Karpas-422 (cell line): ENCODE measurements around the gene TTC3. TPM values are rescaled to one million over a fixed set of nuclear protein-coding genes. Genes with fewer than 3 reads are reported as not detected.

ENCODE experiments used
- DNase-seq: peaks from one replicate; pipeline ENCODE4 v3.0.0-alpha.2; 2015
- H2AFZ ChIP-seq: fragments of 200-600 bp; sonication (generic); 2 replicates; pipeline ENCODE4 v1.6.1; 2014; ENCODE audit warnings: antibody characterized with exemption, low read length, mixed read lengths
- H3K27ac ChIP-seq: fragments of 200-600 bp; sonication (generic); 2 replicates; pipeline ENCODE4 v1.5.1; 2014; ENCODE audit warnings: mild to moderate bottlenecking, low read length, moderate library complexity
- H3K27me3 ChIP-seq: fragments of 200-600 bp; sonication (generic); 2 replicates; pipeline ENCODE4 v1.6.1; 2014; ENCODE audit warnings: low read length, mixed read lengths
- H3K36me3 ChIP-seq: fragments of 200-600 bp; sonication (generic); 2 replicates; pipeline ENCODE4 v1.6.1; 2014; ENCODE audit warnings: low read length, mixed read lengths; ENCODE audit not compliant: insufficient read depth
- H3K4me1 ChIP-seq: fragments of 200-600 bp; sonication (generic); 2 replicates; pipeline ENCODE4 v1.6.1; 2014; ENCODE audit warnings: mild to moderate bottlenecking, low read length, mixed read lengths
- H3K4me2 ChIP-seq: fragments of 200-600 bp; sonication (generic); 2 replicates; pipeline ENCODE4 v1.6.1; 2014; ENCODE audit warnings: low read length, low read depth, mild to moderate bottlenecking; ENCODE audit not compliant: poor library complexity, severe bottlenecking
- H3K4me3 ChIP-seq: fragments of 200-600 bp; sonication (generic); 2 replicates; pipeline ENCODE4 v1.5.1; 2014; ENCODE audit warnings: mild to moderate bottlenecking, antibody characterized with exemption, low read length, mixed read lengths
- H3K79me2 ChIP-seq: fragments of 200-600 bp; sonication (generic); 2 replicates; pipeline ENCODE4 v1.6.1; 2014; ENCODE audit warnings: mild to moderate bottlenecking, low read length, mixed read lengths
- H3K9ac ChIP-seq: fragments of 200-600 bp; sonication (generic); 2 replicates; pipeline ENCODE4 v1.6.0; 2014; ENCODE audit warnings: low read length
- H3K9me2 ChIP-seq: fragments of 200-600 bp; sonication (generic), shearing (Covaris generic); replicated peaks from 2 replicates; pipeline ENCODE4 v1.6.0; 2014; ENCODE audit warnings: mild to moderate bottlenecking, low read length, moderate library complexity; ENCODE audit not compliant: insufficient read depth
- H3K9me3 ChIP-seq: fragments of 300-700, 200-600 bp; sonication (generic); 2 replicates; pipeline ENCODE4 v1.6.1; 2014; ENCODE audit warnings: low read length, mixed read lengths
- H4K20me1 ChIP-seq: fragments of 200-600 bp; sonication (generic); 2 replicates; pipeline ENCODE4 v1.6.1; 2014; ENCODE audit warnings: mild to moderate bottlenecking, antibody characterized with exemption, low read length, low read depth; ENCODE audit not compliant: insufficient read depth
- total RNA-seq: library from RNA; depleted of rRNA; stranded (reverse); fragments of >200 nt; shearing (Covaris generic); gene quantifications from 2 replicates; pipeline ENCODE4 v1.2.3, GENCODE V29; 2014; ENCODE audit warnings: low replicate concordance

The TTC3 gene
- total RNA-seq, 1 experiment from 2014 or later, result 204 TPM

DNA sequence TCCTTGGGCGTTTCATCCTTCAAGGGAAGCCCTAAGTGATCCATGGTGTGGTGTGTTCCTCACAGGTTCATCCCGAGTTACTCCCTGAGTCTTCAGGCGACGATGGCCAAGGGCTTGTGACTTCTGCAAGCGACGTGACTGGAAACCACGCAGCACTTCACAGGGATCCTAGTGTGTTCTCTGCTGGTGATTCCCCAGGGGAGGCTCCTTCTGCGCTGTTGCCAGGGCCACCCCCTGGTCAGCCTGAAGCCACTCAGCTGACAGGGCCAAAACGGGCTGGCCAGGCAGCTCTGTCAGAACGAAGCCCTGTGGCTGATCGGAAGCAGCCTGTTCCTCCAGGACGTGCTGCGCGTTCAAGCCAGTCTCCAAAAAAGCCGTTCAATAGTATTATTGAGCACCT, 122.6 kb downstream of the TTC3 start:
- Histone ChIP-seq H3K9ac (no peak overlapping the region), H3K9me3 (no peaks in the 10 kb centered on the region), H3K36me3 (peaks cover 23% of the 10 kb centered on the region; the same call in 1 of the 2 replicates), H3K79me2 (no peaks in the 10 kb centered on the region), H2AFZ (no peak overlapping the region), H3K4me1 (no peaks in the 10 kb centered on the region), H3K27ac (no peak overlapping the region), H3K4me3 (no peak overlapping the region), H3K27me3 (no peaks in the 10 kb centered on the region), H3K9me2 (no peaks in the 10 kb centered on the region), H3K4me2 (no peak overlapping the region), H4K20me1 (no peaks in the 10 kb centered on the region)
- DNase-seq, result no peak

DNA sequence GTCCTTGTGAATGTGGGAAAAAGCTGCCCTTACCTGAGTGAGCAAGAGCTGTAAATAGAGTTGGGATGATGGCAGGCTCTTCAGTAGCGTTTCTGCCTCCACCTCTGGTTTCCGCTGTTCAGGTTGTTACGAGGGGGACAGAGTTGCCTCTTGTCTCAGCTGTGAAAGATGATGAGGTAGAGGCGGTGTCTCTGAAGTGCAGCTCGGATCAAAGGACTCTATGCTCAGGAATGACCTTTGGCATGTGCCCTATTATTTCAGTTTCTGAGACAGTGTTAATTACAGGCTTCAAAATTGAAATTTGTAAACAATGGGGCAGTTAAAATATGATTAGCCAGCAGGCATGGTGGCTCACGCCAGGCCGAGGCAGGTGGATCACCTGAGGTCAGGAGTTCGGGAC, 123.8 kb downstream of the TTC3 start:
- Histone ChIP-seq H3K9me2 (no peaks in the 10 kb centered on the region), H2AFZ (no peak overlapping the region), H3K4me1 (no peaks in the 10 kb centered on the region), H3K4me2 (no peak overlapping the region), H3K36me3 (peaks cover 32% of the 10 kb centered on the region; the same call in 1 of the 2 replicates), H3K79me2 (no peaks in the 10 kb centered on the region), H4K20me1 (no peaks in the 10 kb centered on the region), H3K27me3 (no peaks in the 10 kb centered on the region), H3K4me3 (no peak overlapping the region), H3K9ac (no peak overlapping the region), H3K9me3 (no peaks in the 10 kb centered on the region), H3K27ac (no peak overlapping the region)
- DNase-seq, result no peak

DNA sequence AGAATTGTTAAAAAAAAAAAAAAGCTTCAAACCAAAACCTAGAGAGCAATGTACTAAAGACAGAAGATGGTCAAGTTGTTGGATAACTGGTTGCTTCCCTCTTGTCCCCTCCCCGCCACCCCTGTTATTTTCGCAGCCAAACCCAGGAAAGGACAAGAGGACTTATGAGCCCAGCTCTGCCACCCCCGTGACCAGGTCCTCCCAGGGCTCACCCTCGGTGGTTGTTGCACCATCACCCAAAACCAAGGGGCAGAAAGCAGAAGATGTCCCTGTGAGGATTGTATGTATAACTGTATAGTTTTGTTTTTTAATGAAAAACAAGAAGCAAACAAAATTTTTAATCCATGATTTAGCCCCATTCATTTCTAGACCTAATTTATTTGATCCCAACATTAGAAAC, 124.7 kb downstream of the TTC3 start:
- no peaks in the 10 kb centered on the region for H3K79me2 ChIP-seq
- no peak overlapping the region for H3K27ac ChIP-seq
- H3K9me3 ChIP-seq, result no peaks in the 10 kb centered on the region
- DNase-seq, result no peak
- H3K9ac ChIP-seq, result no peak overlapping the region
- H3K4me2 ChIP-seq, result no peak overlapping the region
- no peaks in the 10 kb centered on the region for H4K20me1 ChIP-seq
- H3K4me3 ChIP-seq, result no peak overlapping the region
- H3K27me3 ChIP-seq, result no peaks in the 10 kb centered on the region
- no peak overlapping the region for H2AFZ ChIP-seq
- no peaks in the 10 kb centered on the region for H3K9me2 ChIP-seq
- no peaks in the 10 kb centered on the region for H3K4me1 ChIP-seq
- H3K36me3 ChIP-seq, result peaks cover 32% of the 10 kb centered on the region; the same call in 1 of the 2 replicates

DNA sequence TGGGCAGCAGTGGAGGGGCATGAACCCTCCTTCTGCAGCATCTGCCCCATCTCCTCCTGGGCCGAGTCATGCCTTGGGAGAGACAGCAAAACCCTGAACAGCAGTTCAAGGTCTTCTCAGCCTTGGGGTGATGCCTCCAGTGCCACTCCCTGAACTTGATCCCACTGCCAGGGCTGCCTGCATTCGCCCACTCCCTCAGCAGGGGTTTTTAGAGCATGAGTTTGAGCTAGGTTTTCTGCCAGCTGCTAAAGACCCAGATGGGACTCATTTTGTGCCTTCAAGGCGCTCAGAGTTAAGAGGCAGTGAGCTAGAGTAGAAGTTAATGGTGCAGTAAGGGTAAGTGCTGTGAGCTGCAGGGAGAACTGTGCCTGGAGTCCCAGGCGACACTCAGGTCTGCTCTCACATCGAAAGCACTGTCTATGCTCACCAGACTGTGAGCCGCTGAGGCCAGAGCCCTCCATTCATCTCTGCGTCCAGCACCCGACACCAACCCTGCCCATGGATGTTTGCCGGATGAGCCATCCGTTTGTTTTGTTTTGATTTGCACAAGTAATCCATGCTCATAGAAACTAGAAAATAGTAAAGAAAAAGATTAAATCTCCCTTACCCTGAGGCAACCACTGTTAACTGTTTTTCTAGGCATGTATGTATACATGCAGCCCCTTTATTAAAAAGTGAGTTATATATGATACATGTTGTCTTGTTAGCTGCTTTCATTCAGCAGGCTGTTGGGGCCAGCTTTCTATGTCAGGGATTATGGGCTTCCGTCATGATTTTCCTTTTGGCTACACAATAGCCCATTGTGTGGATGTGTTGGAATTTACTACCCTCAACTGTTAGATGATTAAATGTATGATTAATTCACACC, 126.2 kb downstream of the TTC3 start:
- no peak for DNase-seq
- Histone ChIP-seq H3K27me3 (no peaks in the 10 kb centered on the region), H3K4me1 (no peaks in the 10 kb centered on the region), H3K4me2 (no peak overlapping the region), H3K36me3 (peaks cover 24% of the 10 kb centered on the region; the same call in 1 of the 2 replicates), H2AFZ (no peak overlapping the region), H4K20me1 (no peaks in the 10 kb centered on the region), H3K79me2 (no peaks in the 10 kb centered on the region), H3K9me3 (no peaks in the 10 kb centered on the region), H3K9me2 (no peaks in the 10 kb centered on the region), H3K4me3 (no peak overlapping the region), H3K27ac (no peak overlapping the region), H3K9ac (no peak overlapping the region)

DNA sequence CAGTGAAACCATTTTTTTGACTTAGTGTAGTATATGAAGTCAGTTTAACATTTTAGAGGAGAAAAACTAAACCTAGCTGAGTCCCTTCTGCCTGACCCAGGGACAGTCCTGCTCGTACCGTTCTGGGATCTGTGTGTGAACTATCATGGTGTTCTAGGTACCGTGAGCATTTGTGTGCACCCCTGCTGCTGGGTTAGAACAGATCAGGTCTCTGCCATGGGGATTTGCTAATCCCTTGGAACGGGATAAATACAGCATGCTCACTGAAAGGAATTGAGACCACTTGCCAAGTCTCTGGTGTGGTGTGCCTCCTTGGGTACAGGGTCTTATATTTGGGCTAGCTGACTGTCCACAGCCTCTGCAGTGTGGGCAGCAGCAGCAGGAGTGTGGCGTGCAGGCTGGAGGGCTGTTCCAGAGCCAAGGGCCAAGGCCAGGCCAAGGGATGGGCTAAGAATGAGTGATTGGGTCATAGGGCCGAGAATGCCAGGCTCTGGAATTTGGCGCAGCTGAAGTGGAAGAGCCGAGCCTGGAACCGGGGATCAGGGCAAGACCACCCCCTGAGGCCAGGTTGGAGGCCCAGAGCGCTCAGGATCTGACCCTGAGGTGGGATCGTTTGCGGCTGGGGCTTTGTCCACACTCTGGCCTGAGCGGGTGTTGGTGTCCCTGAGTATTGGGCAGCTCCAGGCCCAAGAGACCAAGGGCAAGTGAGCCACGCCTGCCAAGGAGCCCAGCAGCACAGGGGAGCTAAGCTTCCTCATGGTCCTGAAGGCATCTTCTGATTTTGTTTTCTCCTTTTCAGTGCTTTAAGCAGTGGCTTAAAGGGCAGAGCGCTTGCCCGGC, 127.8 kb downstream of the TTC3 start:
- H3K27me3 ChIP-seq, result no peaks in the 10 kb centered on the region
- H3K36me3 ChIP-seq, result peaks cover 21% of the 10 kb centered on the region; the same call in 1 of the 2 replicates
- DNase-seq, result no peak
- no peaks in the 10 kb centered on the region for H3K9me3 ChIP-seq
- no peak overlapping the region for H3K4me3 ChIP-seq
- no peak overlapping the region for H3K4me2 ChIP-seq
- H4K20me1 ChIP-seq, result no peaks in the 10 kb centered on the region
- H2AFZ ChIP-seq, result no peak overlapping the region
- no peak overlapping the region for H3K9ac ChIP-seq
- H3K27ac ChIP-seq, result no peak overlapping the region
- no peaks in the 10 kb centered on the region for H3K79me2 ChIP-seq
- peaks cover 1% of the 10 kb centered on the region for H3K4me1 ChIP-seq
- no peaks in the 10 kb centered on the region for H3K9me2 ChIP-seq

DNA sequence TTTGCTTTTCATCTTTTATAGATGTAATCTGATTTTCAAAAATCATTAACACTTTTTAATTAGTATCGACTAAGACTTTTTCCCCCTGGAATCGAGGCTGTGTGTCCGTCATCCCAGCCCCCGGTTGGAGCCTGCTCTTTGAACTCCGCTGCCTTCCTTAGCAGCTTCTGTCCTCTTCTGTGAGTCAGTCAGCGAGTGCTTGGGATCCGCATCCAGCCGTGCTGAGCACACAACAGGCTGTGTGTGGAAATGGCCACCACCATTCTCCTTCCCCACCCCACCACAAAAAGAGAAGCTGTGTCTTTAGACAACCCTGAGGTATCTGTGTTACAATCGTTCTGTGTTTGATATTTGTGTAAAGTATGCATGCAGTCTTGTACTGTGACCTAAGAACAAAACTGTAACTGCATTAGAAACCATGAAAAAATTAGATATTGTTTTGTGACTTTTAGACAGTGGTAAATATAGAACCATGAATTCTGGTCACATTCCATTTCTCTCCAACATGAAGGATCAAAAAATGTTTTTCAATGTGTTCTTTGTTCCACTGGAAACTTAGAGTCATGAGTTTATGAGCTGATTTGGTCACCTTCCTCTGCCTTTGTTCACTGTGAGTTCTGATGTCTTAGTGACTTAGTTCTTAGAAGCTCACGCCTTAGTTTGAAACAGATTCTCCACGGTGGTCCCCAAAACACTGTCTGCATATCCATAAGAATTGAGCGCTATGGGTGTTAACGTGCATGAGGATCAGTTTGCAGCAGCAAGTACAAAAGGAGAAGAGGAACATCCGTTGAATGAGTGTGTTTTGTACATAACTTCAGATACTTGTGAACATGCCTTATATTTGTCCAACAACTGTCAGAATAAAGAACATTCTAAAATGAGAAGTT, 129.4 kb downstream of the TTC3 start:
- H3K9me2 ChIP-seq, result no peaks in the 10 kb centered on the region
- no peaks in the 10 kb centered on the region for H3K9me3 ChIP-seq
- H2AFZ ChIP-seq, result no peak overlapping the region
- no peaks in the 10 kb centered on the region for H3K27me3 ChIP-seq
- H3K27ac ChIP-seq, result no peak overlapping the region
- H4K20me1 ChIP-seq, result no peaks in the 10 kb centered on the region
- H3K36me3 ChIP-seq, result peaks cover 21% of the 10 kb centered on the region; the same call in 1 of the 2 replicates
- peaks cover 17% of the 10 kb centered on the region for H3K4me1 ChIP-seq
- no peak overlapping the region for H3K4me2 ChIP-seq
- H3K79me2 ChIP-seq, result no peaks in the 10 kb centered on the region
- no peak overlapping the region for H3K4me3 ChIP-seq
- no peak overlapping the region for H3K9ac ChIP-seq
- no peak for DNase-seq

DNA sequence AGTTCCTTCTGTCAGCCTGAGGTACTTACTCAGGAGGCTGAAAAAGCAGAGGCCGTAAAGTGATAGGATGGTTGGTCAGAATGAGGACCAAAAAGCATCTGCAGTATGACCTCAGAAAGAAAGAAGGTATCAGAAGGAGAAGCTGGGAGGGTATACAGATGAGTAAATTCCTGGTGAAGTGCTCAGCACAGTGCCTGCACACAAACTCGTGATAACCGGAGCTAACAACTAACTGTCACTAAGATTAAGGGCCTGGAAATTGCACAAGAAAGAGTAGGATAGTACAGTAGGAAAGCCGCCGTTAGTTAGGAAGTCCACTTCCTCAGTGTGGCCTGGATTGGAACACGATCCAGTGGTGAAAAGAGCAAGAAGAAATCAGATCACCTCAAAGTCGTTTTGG, 131.5 kb downstream of the TTC3 start:
- Histone ChIP-seq H3K4me3 (no peak overlapping the region), H3K36me3 (peaks cover 21% of the 10 kb centered on the region; the same call in 1 of the 2 replicates), H4K20me1 (no peaks in the 10 kb centered on the region), H3K4me2 (no peak overlapping the region), H2AFZ (no peak overlapping the region), H3K79me2 (no peaks in the 10 kb centered on the region), H3K9me2 (no peaks in the 10 kb centered on the region), H3K9me3 (no peaks in the 10 kb centered on the region), H3K4me1 (peaks cover 38% of the 10 kb centered on the region), H3K27ac (no peak overlapping the region), H3K27me3 (no peaks in the 10 kb centered on the region), H3K9ac (no peak overlapping the region)
- DNase-seq, result no peak
